HepG2 (cell line): ENCODE measurements around the gene MAMDC2. TPM values are rescaled to one million over a fixed set of nuclear protein-coding genes. Genes with fewer than 3 reads are reported as not detected.

Experiments
- BCL6 ChIP-seq: IDR thresholded peaks from 2 replicates; pipeline ENCODE4 v1.6.1; 2016; ENCODE audit warnings: missing genetic modification reagents, missing compliant biosample characterization
- CBFB ChIP-seq: sonication (generic); formaldehyde crosslinking; IDR thresholded peaks from 2 replicates; pipeline ENCODE4 v1.4.0; 2020; ENCODE audit warnings: missing genetic modification reagents
- KLF15 ChIP-seq: sonication (generic); formaldehyde crosslinking; IDR thresholded peaks from 2 replicates; pipeline ENCODE4 v1.8.1; 2023; ENCODE audit warnings: borderline replicate concordance, mild to moderate bottlenecking, inconsistent platforms, missing genetic modification reagents, mixed read lengths
- ZBTB8A ChIP-seq: sonication (generic); formaldehyde crosslinking; IDR thresholded peaks from 2 replicates; pipeline ENCODE4 v1.4.0; 2020; ENCODE audit warnings: mild to moderate bottlenecking, low read depth, missing genetic modification reagents, borderline replicate concordance
- ZNF382 ChIP-seq: sonication (generic); formaldehyde crosslinking; IDR thresholded peaks from 2 replicates; pipeline ENCODE4 v1.5.0; 2020; ENCODE audit warnings: missing genetic modification reagents, mild to moderate bottlenecking, borderline replicate concordance
- ZNF547 ChIP-seq: sonication (generic); formaldehyde crosslinking; IDR thresholded peaks from 2 replicates; pipeline ENCODE4 v1.5.1; 2020; ENCODE audit warnings: mild to moderate bottlenecking, missing genetic modification reagents
- ZNF776 ChIP-seq: sonication (generic); formaldehyde crosslinking; IDR thresholded peaks from 2 replicates; pipeline ENCODE4 v1.4.0; 2020; ENCODE audit warnings: mild to moderate bottlenecking, missing genetic modification reagents
- ZSCAN9 ChIP-seq: IDR thresholded peaks from 2 replicates; pipeline ENCODE4 v1.6.1; 2016; ENCODE audit warnings: borderline replicate concordance
- polyA plus RNA-seq, 8 experiments: library from polyadenylated mRNA; depleted of rRNA in 3 of 8; stranded (reverse) in 7 of 8; unstranded in 1 of 8; fragments of >200 nt; fragmentation: Illumina TruSeq in 4 of 8; extraction: Trizol in 4 of 8; gene quantifications; 2 replicates each; pipeline versions ENCODE4 v1.2.1 to v1.2.3, GENCODE V29; 2011 to 2016; ENCODE audit warnings: low read depth in 4 of 8, missing spikeins in 1 of 8, mixed read lengths in 1 of 8; ENCODE audit not compliant: insufficient read depth in 1 of 8
- total RNA-seq, 5 experiments: library from RNA; depleted of rRNA; stranded (reverse); fragments of >200 nt; fragmentation: Illumina TruSeq; extraction: Trizol; gene quantifications; 2 replicates each; pipeline ENCODE4 v1.2.3, GENCODE V29; 2016; ENCODE audit warnings: low read depth in 1 of 5
- TF ChIP-seq, protein P1 (sequence below): sonication (generic); formaldehyde crosslinking; IDR thresholded peaks from 2 replicates; pipeline ENCODE4 v1.4.0; 2020; ENCODE audit warnings: missing genetic modification reagents, borderline replicate concordance
- TF ChIP-seq, protein P2 (sequence below): sonication (generic); formaldehyde crosslinking; IDR thresholded peaks from 2 replicates; pipeline ENCODE4 v1.5.0; 2020; ENCODE audit warnings: mild to moderate bottlenecking, missing genetic modification reagents
- TF ChIP-seq, protein P3 (sequence below): sonication (generic); formaldehyde crosslinking; IDR thresholded peaks from 2 replicates; pipeline ENCODE4 v1.4.0; 2020; ENCODE audit warnings: mild to moderate bottlenecking, missing genetic modification reagents, borderline replicate concordance
- TF ChIP-seq, protein P4 (sequence below): sonication (generic); formaldehyde crosslinking; conservative IDR thresholded peaks from 2 replicates; pipeline ENCODE4 v1.4.0; 2020; ENCODE audit warnings: mild to moderate bottlenecking, missing genetic modification reagents, moderate library complexity

MAMDC2 gene
- total and polyA plus RNA-seq, 2 of the 13 experiments (the other 11 are each of a cell fraction or from before 2014, with no cell fraction given) = not detected

DNA sequence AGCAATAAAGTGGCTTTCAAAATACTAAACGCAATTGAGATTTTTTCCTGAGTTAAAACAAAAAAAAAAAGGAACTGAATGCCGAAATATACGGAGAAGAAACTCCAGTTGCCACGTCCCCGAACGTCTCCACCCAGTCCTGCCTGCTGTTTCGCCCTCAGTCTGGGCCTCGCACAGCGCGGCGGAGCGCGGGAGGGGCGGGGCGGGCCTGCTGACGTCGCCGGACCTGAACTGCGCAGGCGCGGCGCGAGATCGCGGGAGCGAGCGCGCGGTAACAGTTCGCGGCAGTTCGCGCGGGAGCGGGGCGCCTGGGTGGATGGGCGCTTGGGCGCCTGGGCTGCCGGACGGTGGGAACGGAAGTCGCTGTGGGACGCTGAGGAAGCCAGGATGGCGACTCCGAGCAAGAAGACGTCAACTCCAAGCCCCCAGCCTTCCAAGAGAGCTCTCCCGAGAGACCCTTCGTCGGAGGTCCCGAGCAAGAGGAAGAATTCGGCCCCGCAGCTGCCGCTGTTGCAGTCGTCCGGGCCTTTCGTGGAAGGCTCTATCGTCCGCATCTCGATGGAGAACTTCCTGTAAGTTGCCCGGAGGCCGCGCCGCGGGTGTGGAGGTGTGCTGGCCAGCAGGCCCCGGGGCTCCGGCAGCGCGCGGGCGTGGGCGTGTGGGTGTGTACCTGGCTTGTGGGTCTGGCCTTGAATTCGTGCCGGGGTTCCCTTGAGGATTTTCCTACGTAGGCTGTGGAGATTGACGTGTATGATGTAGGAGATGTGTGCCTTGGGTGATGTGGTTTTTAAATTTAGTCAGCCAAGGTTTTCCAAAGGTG, 215.3 kb downstream of the MAMDC2 start, which contains the start of gene SMC5 (continued):
- TF ChIP-seq, protein P1, sequence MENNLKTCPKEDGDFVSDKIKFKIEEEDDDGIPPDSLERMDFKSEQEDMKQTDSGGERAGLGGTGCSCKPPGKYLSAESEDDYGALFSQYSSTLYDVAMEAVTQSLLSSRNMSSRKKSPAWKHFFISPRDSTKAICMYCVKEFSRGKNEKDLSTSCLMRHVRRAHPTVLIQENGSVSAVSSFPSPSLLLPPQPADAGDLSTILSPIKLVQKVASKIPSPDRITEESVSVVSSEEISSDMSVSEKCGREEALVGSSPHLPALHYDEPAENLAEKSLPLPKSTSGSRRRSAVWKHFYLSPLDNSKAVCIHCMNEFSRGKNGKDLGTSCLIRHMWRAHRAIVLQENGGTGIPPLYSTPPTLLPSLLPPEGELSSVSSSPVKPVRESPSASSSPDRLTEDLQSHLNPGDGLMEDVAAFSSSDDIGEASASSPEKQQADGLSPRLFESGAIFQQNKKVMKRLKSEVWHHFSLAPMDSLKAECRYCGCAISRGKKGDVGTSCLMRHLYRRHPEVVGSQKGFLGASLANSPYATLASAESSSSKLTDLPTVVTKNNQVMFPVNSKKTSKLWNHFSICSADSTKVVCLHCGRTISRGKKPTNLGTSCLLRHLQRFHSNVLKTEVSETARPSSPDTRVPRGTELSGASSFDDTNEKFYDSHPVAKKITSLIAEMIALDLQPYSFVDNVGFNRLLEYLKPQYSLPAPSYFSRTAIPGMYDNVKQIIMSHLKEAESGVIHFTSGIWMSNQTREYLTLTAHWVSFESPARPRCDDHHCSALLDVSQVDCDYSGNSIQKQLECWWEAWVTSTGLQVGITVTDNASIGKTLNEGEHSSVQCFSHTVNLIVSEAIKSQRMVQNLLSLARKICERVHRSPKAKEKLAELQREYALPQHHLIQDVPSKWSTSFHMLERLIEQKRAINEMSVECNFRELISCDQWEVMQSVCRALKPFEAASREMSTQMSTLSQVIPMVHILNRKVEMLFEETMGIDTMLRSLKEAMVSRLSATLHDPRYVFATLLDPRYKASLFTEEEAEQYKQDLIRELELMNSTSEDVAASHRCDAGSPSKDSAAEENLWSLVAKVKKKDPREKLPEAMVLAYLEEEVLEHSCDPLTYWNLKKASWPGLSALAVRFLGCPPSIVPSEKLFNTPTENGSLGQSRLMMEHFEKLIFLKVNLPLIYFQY (CRISPR knock-in tag) = peak; percentile 36; the same call in 1 of the 2 replicates
- TF ChIP-seq ZNF776 (no peak), ZBTB8A (CRISPR knock-in tag) (peak; percentile 70; the same call in 1 of the 2 replicates), ZNF382 (CRISPR knock-in tag) (no peak), ZNF547 (CRISPR knock-in tag) (peak; percentile 92), BCL6 (no peak), KLF15 (CRISPR knock-in tag) (no peak; the same call in 1 of the 2 replicates), CBFB (CRISPR knock-in tag) (no peak), ZSCAN9 (CRISPR knock-in tag) (peak; percentile 76; the same call in 1 of the 2 replicates)
- TF ChIP-seq, protein P2, sequence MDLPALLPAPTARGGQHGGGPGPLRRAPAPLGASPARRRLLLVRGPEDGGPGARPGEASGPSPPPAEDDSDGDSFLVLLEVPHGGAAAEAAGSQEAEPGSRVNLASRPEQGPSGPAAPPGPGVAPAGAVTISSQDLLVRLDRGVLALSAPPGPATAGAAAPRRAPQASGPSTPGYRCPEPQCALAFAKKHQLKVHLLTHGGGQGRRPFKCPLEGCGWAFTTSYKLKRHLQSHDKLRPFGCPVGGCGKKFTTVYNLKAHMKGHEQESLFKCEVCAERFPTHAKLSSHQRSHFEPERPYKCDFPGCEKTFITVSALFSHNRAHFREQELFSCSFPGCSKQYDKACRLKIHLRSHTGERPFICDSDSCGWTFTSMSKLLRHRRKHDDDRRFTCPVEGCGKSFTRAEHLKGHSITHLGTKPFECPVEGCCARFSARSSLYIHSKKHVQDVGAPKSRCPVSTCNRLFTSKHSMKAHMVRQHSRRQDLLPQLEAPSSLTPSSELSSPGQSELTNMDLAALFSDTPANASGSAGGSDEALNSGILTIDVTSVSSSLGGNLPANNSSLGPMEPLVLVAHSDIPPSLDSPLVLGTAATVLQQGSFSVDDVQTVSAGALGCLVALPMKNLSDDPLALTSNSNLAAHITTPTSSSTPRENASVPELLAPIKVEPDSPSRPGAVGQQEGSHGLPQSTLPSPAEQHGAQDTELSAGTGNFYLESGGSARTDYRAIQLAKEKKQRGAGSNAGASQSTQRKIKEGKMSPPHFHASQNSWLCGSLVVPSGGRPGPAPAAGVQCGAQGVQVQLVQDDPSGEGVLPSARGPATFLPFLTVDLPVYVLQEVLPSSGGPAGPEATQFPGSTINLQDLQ (CRISPR knock-in tag) = no peak
- TF ChIP-seq, protein P3, sequence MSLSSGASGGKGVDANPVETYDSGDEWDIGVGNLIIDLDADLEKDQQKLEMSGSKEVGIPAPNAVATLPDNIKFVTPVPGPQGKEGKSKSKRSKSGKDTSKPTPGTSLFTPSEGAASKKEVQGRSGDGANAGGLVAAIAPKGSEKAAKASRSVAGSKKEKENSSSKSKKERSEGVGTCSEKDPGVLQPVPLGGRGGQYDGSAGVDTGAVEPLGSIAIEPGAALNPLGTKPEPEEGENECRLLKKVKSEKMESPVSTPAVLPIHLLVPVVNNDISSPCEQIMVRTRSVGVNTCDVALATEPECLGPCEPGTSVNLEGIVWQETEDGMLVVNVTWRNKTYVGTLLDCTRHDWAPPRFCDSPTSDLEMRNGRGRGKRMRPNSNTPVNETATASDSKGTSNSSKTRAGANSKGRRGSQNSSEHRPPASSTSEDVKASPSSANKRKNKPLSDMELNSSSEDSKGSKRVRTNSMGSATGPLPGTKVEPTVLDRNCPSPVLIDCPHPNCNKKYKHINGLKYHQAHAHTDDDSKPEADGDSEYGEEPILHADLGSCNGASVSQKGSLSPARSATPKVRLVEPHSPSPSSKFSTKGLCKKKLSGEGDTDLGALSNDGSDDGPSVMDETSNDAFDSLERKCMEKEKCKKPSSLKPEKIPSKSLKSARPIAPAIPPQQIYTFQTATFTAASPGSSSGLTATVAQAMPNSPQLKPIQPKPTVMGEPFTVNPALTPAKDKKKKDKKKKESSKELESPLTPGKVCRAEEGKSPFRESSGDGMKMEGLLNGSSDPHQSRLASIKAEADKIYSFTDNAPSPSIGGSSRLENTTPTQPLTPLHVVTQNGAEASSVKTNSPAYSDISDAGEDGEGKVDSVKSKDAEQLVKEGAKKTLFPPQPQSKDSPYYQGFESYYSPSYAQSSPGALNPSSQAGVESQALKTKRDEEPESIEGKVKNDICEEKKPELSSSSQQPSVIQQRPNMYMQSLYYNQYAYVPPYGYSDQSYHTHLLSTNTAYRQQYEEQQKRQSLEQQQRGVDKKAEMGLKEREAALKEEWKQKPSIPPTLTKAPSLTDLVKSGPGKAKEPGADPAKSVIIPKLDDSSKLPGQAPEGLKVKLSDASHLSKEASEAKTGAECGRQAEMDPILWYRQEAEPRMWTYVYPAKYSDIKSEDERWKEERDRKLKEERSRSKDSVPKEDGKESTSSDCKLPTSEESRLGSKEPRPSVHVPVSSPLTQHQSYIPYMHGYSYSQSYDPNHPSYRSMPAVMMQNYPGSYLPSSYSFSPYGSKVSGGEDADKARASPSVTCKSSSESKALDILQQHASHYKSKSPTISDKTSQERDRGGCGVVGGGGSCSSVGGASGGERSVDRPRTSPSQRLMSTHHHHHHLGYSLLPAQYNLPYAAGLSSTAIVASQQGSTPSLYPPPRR (CRISPR knock-in tag) = peak; percentile 69; the same call in 1 of the 2 replicates
- TF ChIP-seq, protein P4, sequence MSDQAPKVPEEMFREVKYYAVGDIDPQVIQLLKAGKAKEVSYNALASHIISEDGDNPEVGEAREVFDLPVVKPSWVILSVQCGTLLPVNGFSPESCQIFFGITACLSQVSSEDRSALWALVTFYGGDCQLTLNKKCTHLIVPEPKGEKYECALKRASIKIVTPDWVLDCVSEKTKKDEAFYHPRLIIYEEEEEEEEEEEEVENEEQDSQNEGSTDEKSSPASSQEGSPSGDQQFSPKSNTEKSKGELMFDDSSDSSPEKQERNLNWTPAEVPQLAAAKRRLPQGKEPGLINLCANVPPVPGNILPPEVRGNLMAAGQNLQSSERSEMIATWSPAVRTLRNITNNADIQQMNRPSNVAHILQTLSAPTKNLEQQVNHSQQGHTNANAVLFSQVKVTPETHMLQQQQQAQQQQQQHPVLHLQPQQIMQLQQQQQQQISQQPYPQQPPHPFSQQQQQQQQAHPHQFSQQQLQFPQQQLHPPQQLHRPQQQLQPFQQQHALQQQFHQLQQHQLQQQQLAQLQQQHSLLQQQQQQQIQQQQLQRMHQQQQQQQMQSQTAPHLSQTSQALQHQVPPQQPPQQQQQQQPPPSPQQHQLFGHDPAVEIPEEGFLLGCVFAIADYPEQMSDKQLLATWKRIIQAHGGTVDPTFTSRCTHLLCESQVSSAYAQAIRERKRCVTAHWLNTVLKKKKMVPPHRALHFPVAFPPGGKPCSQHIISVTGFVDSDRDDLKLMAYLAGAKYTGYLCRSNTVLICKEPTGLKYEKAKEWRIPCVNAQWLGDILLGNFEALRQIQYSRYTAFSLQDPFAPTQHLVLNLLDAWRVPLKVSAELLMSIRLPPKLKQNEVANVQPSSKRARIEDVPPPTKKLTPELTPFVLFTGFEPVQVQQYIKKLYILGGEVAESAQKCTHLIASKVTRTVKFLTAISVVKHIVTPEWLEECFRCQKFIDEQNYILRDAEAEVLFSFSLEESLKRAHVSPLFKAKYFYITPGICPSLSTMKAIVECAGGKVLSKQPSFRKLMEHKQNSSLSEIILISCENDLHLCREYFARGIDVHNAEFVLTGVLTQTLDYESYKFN (CRISPR knock-in tag) = 0 out of 2 replicates have a peak, but pooled peaks have one; percentile 5
